Measurements from ENCODE around the gene RAPSN.

RAPSN gene

GRCh38 chr11:47464483-47464882, 15.5 kb upstream of the RAPSN start:
- peak; percentile 17 for DNase-seq

- no peak for DNase-seq
Measured at GRCh38 chr11:47461876-47462275, 12.9 kb upstream of the RAPSN start.

GRCh38 chr11:47460571-47461235, 11.8 kb upstream of the RAPSN start:
- no peak for DNase-seq

GRCh38 chr11:47454258-47454671, 5.3 kb upstream of the RAPSN start:
- DNase-seq = peak; percentile 84

GRCh38 chr11:47453365-47453764, 4.4 kb upstream of the RAPSN start:
- DNase-seq = no peak

- no peak for DNase-seq
Measured at GRCh38 chr11:47451990-47452389, 3.1 kb upstream of the RAPSN start.

GRCh38 chr11:47451436-47451835, 2.5 kb upstream of the RAPSN start:
- DNase-seq = no peak

GRCh38 chr11:47449541-47449940, 605 bp upstream of the RAPSN start:
- no peak for DNase-seq

- DNase-seq = no peak
Measured at GRCh38 chr11:47447906-47448305, 1.0 kb downstream of the RAPSN start.

GRCh38 chr11:47446833-47447232, 2.1 kb downstream of the RAPSN start:
- DNase-seq = no peak

GRCh38 chr11:47445840-47446239, 3.1 kb downstream of the RAPSN start:
- no peak for DNase-seq

- no peak for DNase-seq
Measured at GRCh38 chr11:47443817-47444216, 5.1 kb downstream of the RAPSN start.

- DNase-seq = no peak
Measured at GRCh38 chr11:47443028-47443700, 5.8 kb downstream of the RAPSN start.

- DNase-seq = no peak
Measured at GRCh38 chr11:47442514-47442913, 6.4 kb downstream of the RAPSN start.

GRCh38 chr11:47441421-47441820, 7.5 kb downstream of the RAPSN start:
- no peak for DNase-seq

- no peak for DNase-seq
Measured at GRCh38 chr11:47440054-47440476, 8.9 kb downstream of the RAPSN start.

GRCh38 chr11:47438721-47439120, 10.2 kb downstream of the RAPSN start:
- no peak for DNase-seq

GRCh38 chr11:47437746-47438418, 11.1 kb downstream of the RAPSN start:
- DNase-seq = no peak

- no peak for DNase-seq
Measured at GRCh38 chr11:47437218-47437745, 11.7 kb downstream of the RAPSN start.

- DNase-seq = no peak
Measured at GRCh38 chr11:47436726-47437125, 12.2 kb downstream of the RAPSN start.

- DNase-seq = no peak
Measured at GRCh38 chr11:47435687-47436086, 13.2 kb downstream of the RAPSN start.

- DNase-seq = no peak
Measured at GRCh38 chr11:47434011-47434786, 14.7 kb downstream of the RAPSN start.

- DNase-seq = no peak
Measured at GRCh38 chr11:47433157-47433556, 15.8 kb downstream of the RAPSN start.

All from activated effector memory CD4-positive, alpha-beta T cell treated with anti-CD3 and anti-CD28 coated beads, Interleukin-2, amount 50 U/mL, for 16 hours (primary cell).